Measurements from ENCODE around the gene IL6ST. TPM values are rescaled to one million over a fixed set of nuclear protein-coding genes. Genes with fewer than 3 reads are reported as not detected.
A peak's percentile ranks its signal among the peaks of the same experiment; 100 is the strongest.

The IL6ST gene
- total and polyA plus RNA-seq, 4 donors = 51.3 to 438 (median 109) TPM

GRCh38 chr5:55936100-55936693 lies 58.6 kb downstream of the IL6ST start:
- peaks cover 2 to 28% (median 21%) of the 10 kb centered on the region in 4 donors for H3K36me3 ChIP-seq (ENCODE audit: control insufficient read depth in 4 of 4, insufficient read depth in 3 of 4, low read depth in 1 of 4, low read length in 3 of 4)
- WGBS = 41% methylated on average over 3 of the region's 3 CpGs
- H3K9me3 ChIP-seq (ENCODE audit: control insufficient read depth in 4 of 4, low read length in 3 of 4) = no peaks in the 10 kb centered on the region
- H3K27me3 ChIP-seq (ENCODE audit: control insufficient read depth in 4 of 4, insufficient read depth in 4 of 4, low read length in 3 of 4) = no peaks in the 10 kb centered on the region
- DNase-seq (ENCODE audit: low spot score) = peak; percentile 80
- peaks cover 9 to 60% (median 35%) of the 10 kb centered on the region in 4 donors for H3K4me1 ChIP-seq (ENCODE audit: control insufficient read depth in 4 of 4, insufficient read depth in 4 of 4, low read length in 3 of 4)
- TF ChIP-seq RAD21 (IDR thresholded peaks at IDR 0.05) = peak; percentile 82 to 86
- TF ChIP-seq JUND (IDR thresholded peaks at IDR 0.05) = no peak
- no peak for TF ChIP-seq ZBTB33 (IDR thresholded peaks at IDR 0.05)
- no peak for TF ChIP-seq FOXA1 (IDR thresholded peaks at IDR 0.05)
- TF ChIP-seq ATF3 (IDR thresholded peaks at IDR 0.05) = no peak
- no peak for TF ChIP-seq REST (IDR thresholded peaks at IDR 0.05)
- TF ChIP-seq HNF4G (IDR thresholded peaks at IDR 0.05) = no peak
- TF ChIP-seq HNF4A (conservative IDR thresholded peaks at IDR 0.05) = no peak
- no peak for TF ChIP-seq MAX (IDR thresholded peaks at IDR 0.05)
- TF ChIP-seq CTCF (IDR thresholded peaks at IDR 0.05; ENCODE audit: low read depth, low read length, missing input control) = peak; percentile 71
- no peak overlapping the region for H3K4me3 ChIP-seq (ENCODE audit: low read depth in 1 of 3, low read length in 3 of 3)
- H3K27ac ChIP-seq (ENCODE audit: low read depth in 1 of 2, low read length in 2 of 2) = peak overlapping the region in 1 of 2 donors; percentile 76
- no peak overlapping the region for H3K9ac ChIP-seq (ENCODE audit: low read depth in 1 of 2, low read length in 2 of 2)

GRCh38 chr5:55935371-55935770 lies 59.4 kb downstream of the IL6ST start:
- H3K4me1 ChIP-seq (ENCODE audit: control insufficient read depth in 4 of 4, insufficient read depth in 4 of 4, low read length in 3 of 4) = peaks cover 9 to 60% (median 35%) of the 10 kb centered on the region in 4 donors
- 69% methylated on average over 6 of the region's 6 CpGs for WGBS
- peak overlapping the region in 1 of 2 donors; percentile 85 for H3K9ac ChIP-seq (ENCODE audit: low read depth in 1 of 2, low read length in 2 of 2)
- H3K4me3 ChIP-seq (ENCODE audit: low read depth in 1 of 3, low read length in 3 of 3) = no peak overlapping the region
- peaks cover 2 to 22% (median 14%) of the 10 kb centered on the region in 4 donors for H3K36me3 ChIP-seq (ENCODE audit: control insufficient read depth in 4 of 4, insufficient read depth in 3 of 4, low read depth in 1 of 4, low read length in 3 of 4)
- DNase-seq (ENCODE audit: low spot score) = no peak
- no peaks in the 10 kb centered on the region for H3K27me3 ChIP-seq (ENCODE audit: control insufficient read depth in 4 of 4, insufficient read depth in 4 of 4, low read length in 3 of 4)
- H3K27ac ChIP-seq (ENCODE audit: low read depth in 1 of 2, low read length in 2 of 2) = peak overlapping the region; percentile 71 to 76
- no peak for TF ChIP-seq RXRA (IDR thresholded peaks at IDR 0.05)
- TF ChIP-seq ZBTB33 (IDR thresholded peaks at IDR 0.05) = no peak
- no peak for TF ChIP-seq HNF4G (IDR thresholded peaks at IDR 0.05)
- no peak for TF ChIP-seq NR2F2 (IDR thresholded peaks at IDR 0.05)
- no peak for TF ChIP-seq JUND (IDR thresholded peaks at IDR 0.05)
- TF ChIP-seq YY1 (IDR thresholded peaks at IDR 0.05) = no peak
- TF ChIP-seq FOXA1 (IDR thresholded peaks at IDR 0.05) = no peak
- TF ChIP-seq MAX (IDR thresholded peaks at IDR 0.05) = no peak
- no peak for TF ChIP-seq EGR1 (IDR thresholded peaks at IDR 0.05; ENCODE audit: low read depth in 2 of 2)
- no peak for TF ChIP-seq ATF3 (IDR thresholded peaks at IDR 0.05)
- no peak for TF ChIP-seq HNF4A (conservative IDR thresholded peaks at IDR 0.05)
- no peak for TF ChIP-seq REST (IDR thresholded peaks at IDR 0.05)
- H3K9me3 ChIP-seq (ENCODE audit: control insufficient read depth in 4 of 4, low read length in 3 of 4) = no peaks in the 10 kb centered on the region

All from liver (tissue), 9 donors.